ENCODE data around the gene WDR59. TPM values are rescaled to one million over a fixed set of nuclear protein-coding genes. Genes with fewer than 3 reads are reported as not detected.
A peak's percentile ranks its signal among the peaks of the same experiment; 100 is the strongest.

The WDR59 gene
- total and polyA plus RNA-seq, 9 of the 15 experiments (the other 6 are each of a cell fraction or from before 2014, with no cell fraction given): 12.7 to 126 (median 34.7) TPM

DNA sequence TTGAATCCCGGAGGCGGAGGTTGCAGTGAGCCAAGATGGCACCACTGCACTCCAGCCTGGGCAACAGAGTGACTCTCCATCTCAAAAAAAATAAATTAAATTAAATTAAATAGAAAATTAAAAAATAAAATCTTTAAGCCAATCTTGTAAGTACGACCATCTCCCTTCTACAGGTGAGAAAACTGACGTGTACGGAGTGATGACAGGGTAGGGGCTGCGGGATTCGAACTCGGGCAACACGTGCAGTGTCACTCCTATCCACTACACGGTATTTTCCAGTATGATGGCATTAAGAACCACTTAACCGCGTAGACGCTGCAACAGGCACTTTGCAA, 762 bp downstream of the WDR59 start:
- H3K27ac ChIP-seq (ENCODE audit: extremely low read depth, low read depth, low read length): peak overlapping the region; percentile 85
- no TSS peak for BruUV-seq (replicated peaks)

More for the DNA sequence above, 762 bp downstream of the WDR59 start:
- no peak for ATAC-seq
- Histone ChIP-seq H3K4me3 (peak overlapping the region; percentile 89), H3K9me1 (ENCODE audit: control insufficient read depth, insufficient read depth, low read length) (no peaks in the 10 kb centered on the region), H3K27me3 (ENCODE audit: control insufficient read depth in 2 of 2, insufficient read depth in 2 of 2, low read length in 2 of 2) (no peaks in the 10 kb centered on the region), H4K20me1 (replicated peaks; ENCODE audit: control insufficient read depth, insufficient read depth, low read length) (no peaks in the 10 kb centered on the region), H2AFZ (ENCODE audit: low read depth, low read length) (peak overlapping the region; percentile 91), H3K79me2 (ENCODE audit: control insufficient read depth, insufficient read depth, low read length) (peaks cover 40% of the 10 kb centered on the region), H3K4me1 (replicated peaks in 1 of 2; ENCODE audit: control insufficient read depth in 2 of 2, insufficient read depth in 2 of 2, low read length in 2 of 2) (peaks cover 12 to 26% of the 10 kb centered on the region in 2 experiments), H3K9me3 (replicated peaks; ENCODE audit: control insufficient read depth, insufficient read depth, low read depth, low read length) (no peaks in the 10 kb centered on the region), H3K4me2 (ENCODE audit: insufficient read depth, low read length) (peak overlapping the region; percentile 99), H3K36me3 (ENCODE audit: control insufficient read depth, insufficient read depth, low read length) (peaks cover 15% of the 10 kb centered on the region), H3K9ac (ENCODE audit: insufficient read depth in 1 of 2, low read depth in 2 of 2, low read length in 2 of 2) (peak overlapping the region; percentile 86 to 96)
- 0 out of 2 replicates have a peak, but pooled peaks have one; percentile 24 for TF ChIP-seq KAT7 (CRISPR knock-in tag; IDR thresholded peaks at IDR 0.05; ENCODE audit: borderline replicate concordance)
- TF ChIP-seq ZSCAN29 (IDR thresholded peaks at IDR 0.05): peak; percentile 98; the same call in 1 of the 2 replicates
- TF ChIP-seq HIVEP1 (CRISPR knock-in tag; IDR thresholded peaks at IDR 0.05): no peak
- TF ChIP-seq, protein P1, sequence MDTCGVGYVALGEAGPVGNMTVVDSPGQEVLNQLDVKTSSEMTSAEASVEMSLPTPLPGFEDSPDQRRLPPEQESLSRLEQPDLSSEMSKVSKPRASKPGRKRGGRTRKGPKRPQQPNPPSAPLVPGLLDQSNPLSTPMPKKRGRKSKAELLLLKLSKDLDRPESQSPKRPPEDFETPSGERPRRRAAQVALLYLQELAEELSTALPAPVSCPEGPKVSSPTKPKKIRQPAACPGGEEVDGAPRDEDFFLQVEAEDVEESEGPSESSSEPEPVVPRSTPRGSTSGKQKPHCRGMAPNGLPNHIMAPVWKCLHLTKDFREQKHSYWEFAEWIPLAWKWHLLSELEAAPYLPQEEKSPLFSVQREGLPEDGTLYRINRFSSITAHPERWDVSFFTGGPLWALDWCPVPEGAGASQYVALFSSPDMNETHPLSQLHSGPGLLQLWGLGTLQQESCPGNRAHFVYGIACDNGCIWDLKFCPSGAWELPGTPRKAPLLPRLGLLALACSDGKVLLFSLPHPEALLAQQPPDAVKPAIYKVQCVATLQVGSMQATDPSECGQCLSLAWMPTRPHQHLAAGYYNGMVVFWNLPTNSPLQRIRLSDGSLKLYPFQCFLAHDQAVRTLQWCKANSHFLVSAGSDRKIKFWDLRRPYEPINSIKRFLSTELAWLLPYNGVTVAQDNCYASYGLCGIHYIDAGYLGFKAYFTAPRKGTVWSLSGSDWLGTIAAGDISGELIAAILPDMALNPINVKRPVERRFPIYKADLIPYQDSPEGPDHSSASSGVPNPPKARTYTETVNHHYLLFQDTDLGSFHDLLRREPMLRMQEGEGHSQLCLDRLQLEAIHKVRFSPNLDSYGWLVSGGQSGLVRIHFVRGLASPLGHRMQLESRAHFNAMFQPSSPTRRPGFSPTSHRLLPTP (IDR thresholded peaks at IDR 0.05; ENCODE audit: borderline replicate concordance, extremely low read depth, insufficient read length): peak; percentile 30
- no peak for FAIRE-seq
- WGBS (ENCODE audit: insufficient coverage, low coverage, missing lambda C conversion rate): 8% methylated on average over 11 of the region's 13 CpGs
- in situ Hi-C loops (cut with MboI) (no loop called here), intact Hi-C loops (cut with micrococcal nuclease) (no loop called here)
- no peak for DNase-seq (ENCODE audit: extremely low read depth in 1 of 4, low spot score in 3 of 4)
- CTCF ChIA-PET (ENCODE audit: low intra/inter-chr PET ratio): no interaction called here
- POLR2A ChIA-PET: interaction anchor here (0.8 to 1.2 kb wide), 3 partner anchors 14 to 127 kb away, joined by 3 to 4 read pairs (median 3); no protein-coding TSS in a partner anchor
